ENCODE results near the gene FTCDNL1. TPM values are rescaled to one million over a fixed set of nuclear protein-coding genes. Genes with fewer than 3 reads are reported as not detected.

Gene FTCDNL1
- total and polyA plus RNA-seq, 2 of the 13 experiments (the other 11 are each of a cell fraction or from before 2014, with no cell fraction given) = 0.98 to 1.4 TPM

- H3K9ac ChIP-seq (ENCODE audit: insufficient read depth, low read depth, low read length) = no peak overlapping the region
- CTCF ChIA-PET (ENCODE audit: low intra/inter-chr PET ratio, low total read pairs) = no interaction called here
- WGBS (ENCODE audit: low lambda C conversion rate) = 58% methylated on average over 11 of the region's 11 CpGs
- intact Hi-C loops (cut with micrococcal nuclease; ENCODE audit: unreplicated experiment) = no loop called here
- H3K9me3 ChIP-seq (ENCODE audit: low read length) = no peaks in the 10 kb centered on the region
- H3K4me3 ChIP-seq (replicated peaks in 1 of 3; ENCODE audit: insufficient read depth in 1 of 3, low read depth in 2 of 3, low read length in 3 of 3) = no peak overlapping the region
- ATAC-seq = no peak
- no peak for FAIRE-seq
- no peaks in the 10 kb centered on the region for H4K20me1 ChIP-seq (ENCODE audit: insufficient read depth, low read length)
- no peak for DNase-seq (ENCODE audit: low spot score)
- H3K27me3 ChIP-seq (ENCODE audit: control insufficient read depth in 1 of 2, insufficient read depth in 2 of 2, low read length in 2 of 2) = no peaks in the 10 kb centered on the region; a peak in 3 of 5 replicates
- no peak overlapping the region for H3K4me2 ChIP-seq (ENCODE audit: low read depth, low read length)
- BruUV-seq (replicated peaks) = no TSS peak
- H3K79me2 ChIP-seq (ENCODE audit: insufficient read depth, low read length) = no peaks in the 10 kb centered on the region
- H2AFZ ChIP-seq (ENCODE audit: low read length) = no peak overlapping the region
- no peaks in the 10 kb centered on the region for H3K36me3 ChIP-seq (replicated peaks in 1 of 2; ENCODE audit: control insufficient read depth in 1 of 2, insufficient read depth in 2 of 2, low read length in 2 of 2)
- H3K4me1 ChIP-seq (ENCODE audit: insufficient read depth, low read length) = peaks cover 7% of the 10 kb centered on the region
- TF ChIP-seq DNMT1 (CRISPR knock-in tag; IDR thresholded peaks at IDR 0.05) (no peak), HNRNPH1 (optimal IDR thresholded peaks at IDR 0.05; ENCODE audit: low read depth, low read length) (no peak), KIAA2018 (CRISPR knock-in tag; IDR thresholded peaks at IDR 0.05; ENCODE audit: borderline replicate concordance) (no peak), LBX2 (CRISPR knock-in tag; IDR thresholded peaks at IDR 0.05; ENCODE audit: borderline replicate concordance) (no peak), TAF1 (CRISPR knock-in tag; IDR thresholded peaks at IDR 0.05) (no peak)
- H3K27ac ChIP-seq (ENCODE audit: extremely low read length, insufficient read depth, low read length) = no peak overlapping the region
- POLR2A ChIA-PET = no interaction called here
- in situ Hi-C loops (cut with HindIII; ENCODE audit: extremely low pct_ligation_motif_present, low pct_unique_long_range_greater_than_20kb) = loop anchor here (5.0 kb wide), 1 partner anchor 42 kb away; no protein-coding TSS in a partner anchor
Measured at GRCh38 chr2:199744724-199745123, 106.3 kb downstream of the FTCDNL1 start.
